SK-N-SH treated with all-trans-retinoic acid at 6 μM for 48 hours (cell line): ENCODE data around the gene ABCA13.

Source experiments
- ARNTL ChIP-seq: fragments of 450-650 bp; formaldehyde crosslinking; IDR thresholded peaks from 2 replicates; pipeline ENCODE4 v1.5.0; 2020; ENCODE audit warnings: low read depth, mild to moderate bottlenecking, moderate library complexity, borderline replicate concordance
- POU6F1 ChIP-seq: fragments of 250-450 bp; sonication (Bioruptor Pico); IDR thresholded peaks from 2 replicates; pipeline ENCODE4 v1.8.0; 2021; ENCODE audit warnings: low read depth, mild to moderate bottlenecking, moderate library complexity, borderline replicate concordance
- PPARA ChIP-seq: fragments of 250-450 bp; sonication (Bioruptor Pico); IDR thresholded peaks from 2 replicates; pipeline ENCODE4 v1.5.0; 2020; ENCODE audit warnings: mild to moderate bottlenecking, borderline replicate concordance
- TSHZ2 ChIP-seq: fragments of 250-450 bp; sonication (Bioruptor Pico); IDR thresholded peaks from 2 replicates; pipeline ENCODE4 v1.5.0; 2020; ENCODE audit warnings: mild to moderate bottlenecking, moderate library complexity
- ZFP30 ChIP-seq: fragments of 450-650 bp; formaldehyde crosslinking; IDR thresholded peaks from 2 replicates; pipeline ENCODE4 v1.5.0; 2022; ENCODE audit warnings: mild to moderate bottlenecking, moderate library complexity
- ZNF565 ChIP-seq: fragments of 450-650 bp; formaldehyde crosslinking; conservative IDR thresholded peaks from 2 replicates; pipeline ENCODE4 v1.5.0; 2020; ENCODE audit warnings: low read depth, mild to moderate bottlenecking, moderate library complexity
- ZNF8 ChIP-seq: fragments of 450-650 bp; formaldehyde crosslinking; IDR thresholded peaks from 2 replicates; pipeline ENCODE4 v1.5.0; 2020; ENCODE audit warnings: mild to moderate bottlenecking, moderate library complexity

GRCh38 chr7:48594349-48594748 lies 423.1 kb downstream of the ABCA13 start:
- no peak for TF ChIP-seq ZNF565
- TF ChIP-seq PPARA (CRISPR knock-in tag) = no peak
- TF ChIP-seq POU6F1 (CRISPR knock-in tag) = no peak
- no peak for TF ChIP-seq ZFP30 (CRISPR knock-in tag)
- TF ChIP-seq TSHZ2 (CRISPR knock-in tag) = no peak
- TF ChIP-seq ZNF8 (CRISPR knock-in tag) = no peak
- TF ChIP-seq ARNTL (CRISPR knock-in tag) = no peak
